Lower leg skin (tissue), 4 donors: Measurements from ENCODE around the gene UNC13B. TPM values are rescaled to one million over a fixed set of nuclear protein-coding genes. Genes with fewer than 3 reads are reported as not detected.
"Not testable (repeated sequence)": the region's sequence is repeated elsewhere in the genome, so short reads cannot be mapped to it uniquely, and the experiment has no call there.

ENCODE experiments used
- DNase-seq, 2 donors: peaks; one replicate each; pipeline ENCODE4 v3.0.0-alpha.2; 2019; ENCODE audit warnings: low spot score in 2 of 2
- H3K4me3 ChIP-seq: fragments of 200-600 bp; sonication (generic); 2 replicates; pipeline ENCODE4 v1.5.1; 2017; ENCODE audit warnings: mild to moderate bottlenecking, low read depth; ENCODE audit not compliant: poor library complexity, severe bottlenecking
- CTCF ChIP-seq, 3 donors: fragments of 450-650 bp; IDR thresholded peaks; one replicate each; pipeline ENCODE4 v1.5.1; 2016; ENCODE audit warnings: antibody characterized with exemption in 3 of 3, mild to moderate bottlenecking in 3 of 3, moderate library complexity in 2 of 3
- POLR2A ChIP-seq, 2 donors: fragments of 450-650 bp; IDR thresholded peaks; one replicate each; pipeline ENCODE4 v1.6.1; 2016 to 2017; ENCODE audit warnings: antibody characterized with exemption in 2 of 2, mild to moderate bottlenecking in 1 of 2, moderate library complexity in 1 of 2
- WGBS, 2 donors: methylation state at CpG; one replicate each; pipeline ENCODE4 v1.1.5; 2018; 5-methylcytosine and 5-hydroxymethylcytosine counted together
- intact Hi-C: fragments of 100-400 bp; cut with DNase I; formaldehyde crosslinking; loops from one replicate; pipeline ENCODE4 v1.15.0; 2023; ENCODE audit warnings: low total_unique reads
- total RNA-seq, 4 donors: library from RNA; depleted of rRNA; stranded (reverse); fragments of >200 nt; gene quantifications; one replicate each; pipeline ENCODE4 v1.1.0, GENCODE V29; 2016

The UNC13B gene
- total RNA-seq, 4 donors from 2014 or later, result 11.9 to 29.0 (median 27.5) TPM

DNA sequence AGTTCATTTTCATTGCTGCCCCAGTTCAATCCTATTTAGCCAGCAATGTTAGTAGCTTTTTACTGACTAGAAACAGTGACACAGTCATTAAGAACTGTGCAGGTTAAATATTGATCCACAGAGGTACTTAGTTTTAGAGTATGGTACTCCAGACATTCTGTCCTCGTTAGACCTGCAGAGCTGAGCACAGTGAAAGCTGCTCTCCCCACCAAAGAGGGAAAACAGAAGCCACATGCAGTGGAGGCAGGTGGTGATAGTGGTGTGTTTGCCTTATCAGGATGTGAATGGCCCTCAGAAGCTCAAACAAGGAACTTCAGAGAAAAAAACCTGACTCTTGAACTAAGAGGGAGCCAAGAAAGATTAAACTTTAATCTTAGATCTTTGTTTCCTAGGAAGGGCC is 75.5 kb downstream of the UNC13B start:
- WGBS, 2 donors, result 80 to 87% methylated on average over 1 of the region's 1 CpG
- no peak for DNase-seq
- TF ChIP-seq CTCF (IDR thresholded peaks at IDR 0.05) (no peak), POLR2A (IDR thresholded peaks at IDR 0.05) (no peak)
- intact Hi-C loops, result no loop called here
- H3K4me3 ChIP-seq, result no peak overlapping the region

GRCh38 chr9:35245945-35246344 is 84.1 kb downstream of the UNC13B start:
- 88 to 100% methylated on average over 1 of the region's 1 CpG for WGBS, 2 donors
- intact Hi-C loops, H3K4me3 ChIP-seq, DNase-seq: not testable (repeated sequence)

- intact Hi-C loops, result loop anchor here (10.0 kb wide), 1 partner anchor 128 kb away; no protein-coding TSS in a partner anchor
- TF ChIP-seq POLR2A (IDR thresholded peaks at IDR 0.05) (no peak), CTCF (IDR thresholded peaks at IDR 0.05) (no peak)
- WGBS, 2 donors, result 96 to 100% methylated on average over 1 of the region's 1 CpG
- H3K4me3 ChIP-seq, result no peak overlapping the region
- no peak for DNase-seq
These were observed 91.3 kb downstream of the UNC13B start for GRCh38 chr9:35253075-35253474.

DNA sequence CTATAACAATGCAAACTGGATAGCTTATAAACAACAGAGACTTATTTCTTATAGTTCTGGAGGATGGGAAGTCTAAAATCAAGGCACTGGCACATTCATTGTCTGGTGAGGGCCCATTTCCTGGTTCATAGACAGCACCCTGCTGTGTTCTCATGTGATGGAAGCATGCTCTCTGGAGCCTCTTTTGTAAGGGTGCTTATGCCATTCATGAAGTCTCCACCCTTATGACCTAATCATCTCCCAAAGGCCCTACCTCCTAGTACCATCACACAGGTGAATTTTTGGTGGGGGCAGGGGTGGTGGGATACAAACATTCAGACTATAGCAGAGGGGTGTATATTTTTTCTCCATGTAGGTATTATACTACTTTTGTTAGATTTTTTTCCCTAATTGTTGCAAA is 92.4 kb downstream of the UNC13B start:
- TF ChIP-seq CTCF (IDR thresholded peaks at IDR 0.05), result no peak
- TF ChIP-seq POLR2A (IDR thresholded peaks at IDR 0.05), result no peak
- no peak for DNase-seq
- no peak overlapping the region for H3K4me3 ChIP-seq
- intact Hi-C loops, result loop anchor here (10.0 kb wide), 1 partner anchor 129 kb away; no protein-coding TSS in a partner anchor

DNA sequence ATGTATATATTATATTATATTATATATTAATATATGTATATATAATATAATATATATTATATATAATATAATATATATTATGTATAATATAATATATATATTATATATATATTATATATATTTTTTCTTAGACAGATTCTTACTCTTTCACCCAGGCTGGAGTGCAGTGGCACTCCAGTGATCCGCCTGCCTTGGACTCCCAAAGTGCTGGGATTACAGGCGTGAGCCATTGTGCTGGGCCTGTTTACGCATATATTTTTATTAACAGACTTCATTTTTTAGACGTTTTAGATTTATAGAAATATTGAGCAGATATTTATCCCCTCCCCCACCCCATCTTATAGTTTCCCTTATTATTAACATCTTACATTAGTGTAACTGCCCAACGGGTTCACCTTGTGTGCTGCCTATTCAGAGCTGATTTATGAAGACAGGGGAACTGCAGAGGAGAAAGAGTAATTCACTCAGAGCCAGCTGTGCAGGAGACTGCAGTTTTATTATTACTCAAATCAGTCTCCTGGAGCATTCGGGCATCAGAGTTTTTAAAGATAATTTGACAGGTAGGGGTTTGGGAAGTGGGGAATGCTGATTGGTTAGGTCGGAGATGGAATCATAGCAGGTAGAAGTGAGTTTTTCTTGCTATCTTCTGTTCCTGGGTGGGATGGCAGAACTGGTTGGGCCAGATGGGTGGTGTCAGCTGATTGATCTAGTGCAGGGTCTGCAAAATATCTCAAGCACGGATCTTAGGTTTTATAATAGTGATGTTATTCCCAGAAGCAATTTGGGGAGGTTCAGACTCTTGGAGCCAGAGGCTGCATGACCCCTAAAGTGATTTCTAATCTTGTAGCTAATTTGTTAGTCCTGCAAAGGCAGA is 93.4 kb downstream of the UNC13B start:
- 74 to 76% methylated on average over 8 of the region's 8 CpGs for WGBS, 2 donors
- DNase-seq, result no peak
- no peak overlapping the region for H3K4me3 ChIP-seq
- intact Hi-C loops, result loop anchor here (10.0 kb wide), 1 partner anchor 130 kb away; no protein-coding TSS in a partner anchor
- no peak for TF ChIP-seq POLR2A (IDR thresholded peaks at IDR 0.05)

- WGBS, 2 donors, result 76 to 81% methylated on average over 6 of the region's 6 CpGs
- no peak overlapping the region for H3K4me3 ChIP-seq
- DNase-seq, result no peak
- TF ChIP-seq POLR2A (IDR thresholded peaks at IDR 0.05) (no peak), CTCF (IDR thresholded peaks at IDR 0.05) (no peak)
- intact Hi-C loops, result loop anchor here (10.0 kb wide), 1 partner anchor 133 kb away; no protein-coding TSS in a partner anchor
These were observed 96.3 kb downstream of the UNC13B start for GRCh38 chr9:35257986-35258659.
